KOPT-K1 (cell line): ENCODE results near the gene SLC24A4.

Experiments used
- H3K27ac ChIP-seq: fragments of 200-600 bp; sonication (generic); 2 replicates; pipeline ENCODE4 v1.5.1; 2016; ENCODE audit warnings: antibody characterized with exemption, mild to moderate bottlenecking, low read depth, low read length; ENCODE audit not compliant: poor library complexity, severe bottlenecking
- H3K36me3 ChIP-seq: fragments of 200-600 bp; sonication (generic); 2 replicates; pipeline ENCODE4 v1.5.1; 2017; ENCODE audit warnings: antibody characterized with exemption, mild to moderate bottlenecking, low read length, moderate library complexity; ENCODE audit not compliant: insufficient read depth
- H3K9me3 ChIP-seq: fragments of 200-600 bp; sonication (generic); 2 replicates; pipeline ENCODE4 v1.5.1; 2017; ENCODE audit warnings: antibody characterized with exemption, low read length, mild to moderate bottlenecking; ENCODE audit not compliant: insufficient read depth, poor library complexity, severe bottlenecking

Gene SLC24A4

GRCh38 chr14:92380131-92380530 lies 57.2 kb downstream of the SLC24A4 start:
- Histone ChIP-seq H3K27ac (no peak overlapping the region), H3K36me3 (no peaks in the 10 kb centered on the region), H3K9me3 (no peaks in the 10 kb centered on the region)

DNA sequence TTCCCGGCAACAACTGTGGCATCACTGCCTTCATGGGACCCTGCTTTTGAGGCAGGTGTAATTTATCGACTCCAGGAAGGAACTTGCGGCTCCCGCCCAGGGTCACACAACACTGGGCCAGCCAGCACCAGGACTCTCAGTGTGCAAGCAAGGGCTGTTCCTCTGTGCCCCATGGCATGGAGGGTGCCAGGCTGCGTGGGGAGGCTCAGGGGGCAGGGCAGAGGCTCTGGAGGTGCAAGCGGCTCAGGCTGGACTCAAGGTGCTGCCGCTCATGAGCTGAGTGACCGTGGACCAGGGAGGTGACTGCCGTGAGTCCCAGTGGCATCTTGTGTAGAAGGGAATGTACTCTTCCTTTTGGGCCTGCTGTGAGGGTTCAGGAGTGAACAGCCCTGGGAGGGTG lies 57.6 kb downstream of the SLC24A4 start:
- Histone ChIP-seq H3K36me3 (no peaks in the 10 kb centered on the region), H3K9me3 (no peaks in the 10 kb centered on the region), H3K27ac (no peak overlapping the region)

DNA sequence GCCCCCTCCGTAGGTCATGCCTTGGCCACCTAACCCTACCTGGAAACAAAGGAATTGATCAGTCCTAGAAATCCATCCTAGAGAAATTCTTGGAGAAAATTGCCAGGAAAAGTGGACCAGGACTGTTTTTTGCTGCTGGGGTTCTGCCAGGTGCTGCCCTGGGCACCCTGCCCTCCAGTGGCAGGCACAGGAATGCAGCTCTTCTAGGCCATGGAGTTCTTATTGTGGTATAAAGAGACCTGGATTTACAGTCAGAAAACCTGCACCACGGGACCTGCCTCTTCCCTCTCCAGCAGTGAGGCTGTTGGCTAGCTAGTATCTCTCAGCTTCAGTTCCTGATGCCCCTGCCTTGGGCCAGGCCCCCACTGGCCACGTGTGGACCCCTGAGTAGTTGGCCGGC lies 59.7 kb downstream of the SLC24A4 start:
- Histone ChIP-seq H3K36me3 (no peaks in the 10 kb centered on the region), H3K27ac (no peak overlapping the region), H3K9me3 (no peaks in the 10 kb centered on the region)

- no peak overlapping the region for H3K27ac ChIP-seq
- no peaks in the 10 kb centered on the region for H3K9me3 ChIP-seq
- H3K36me3 ChIP-seq = no peaks in the 10 kb centered on the region
Measured at GRCh38 chr14:92383805-92384204, 60.8 kb downstream of the SLC24A4 start.

DNA sequence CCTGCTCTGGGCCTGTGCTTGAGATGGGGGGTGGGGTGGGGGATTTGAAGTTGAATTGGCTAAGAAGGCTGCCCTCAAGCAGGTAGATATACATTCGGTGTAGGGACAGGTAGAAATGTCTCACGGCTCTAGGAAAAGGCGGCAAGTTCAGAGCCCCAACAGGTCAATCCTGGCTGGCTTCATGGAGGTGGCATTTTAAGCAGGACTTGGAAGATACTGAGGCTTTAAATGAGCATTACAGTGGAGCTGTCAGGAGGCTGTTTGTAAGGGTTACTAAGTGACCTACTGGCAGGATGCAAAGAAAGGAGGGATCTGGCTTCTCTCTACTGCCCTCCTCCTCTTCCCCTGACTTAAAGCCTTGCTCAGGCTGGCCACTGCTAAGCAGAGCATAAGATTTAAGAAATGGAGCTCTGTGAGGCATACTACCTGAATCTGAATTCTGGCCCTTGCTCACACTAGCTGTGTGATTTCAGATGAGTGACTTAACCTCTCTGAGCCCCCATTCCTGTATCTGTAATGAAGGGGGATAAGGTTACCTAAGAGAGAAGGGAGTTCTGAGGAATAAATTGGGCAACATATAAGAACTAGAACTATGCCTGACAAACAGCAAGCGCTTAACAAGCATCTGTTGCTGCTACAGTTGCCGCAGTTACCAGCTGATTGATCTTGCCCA lies 61.6 kb downstream of the SLC24A4 start:
- Histone ChIP-seq H3K27ac (no peak overlapping the region), H3K9me3 (no peaks in the 10 kb centered on the region)

DNA sequence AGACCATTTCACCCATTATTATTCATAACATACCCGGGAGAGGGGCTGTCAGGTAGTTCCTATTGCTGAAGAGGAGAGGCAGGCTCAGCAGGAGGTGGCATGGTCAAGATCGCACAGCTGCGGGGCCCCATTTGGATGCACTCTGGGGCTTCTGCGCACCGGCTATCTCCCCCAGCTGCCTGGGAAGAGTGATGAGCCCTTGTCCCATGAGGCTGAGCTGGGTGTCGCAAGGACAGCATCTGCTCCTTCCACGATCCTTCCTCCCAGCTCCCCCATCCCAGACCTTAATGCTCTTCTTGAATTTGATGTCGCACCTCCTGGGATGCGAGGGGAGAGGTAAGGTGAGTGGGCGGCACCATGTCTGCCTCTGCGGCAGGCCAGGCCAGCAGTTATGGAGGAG lies 62.6 kb downstream of the SLC24A4 start:
- H3K27ac ChIP-seq = no peak overlapping the region
- H3K9me3 ChIP-seq = no peaks in the 10 kb centered on the region
- H3K36me3 ChIP-seq = no peaks in the 10 kb centered on the region

More for the DNA sequence above, 61.6 kb downstream of the SLC24A4 start:
- H3K36me3 ChIP-seq = no peaks in the 10 kb centered on the region

- Histone ChIP-seq H3K36me3 (no peaks in the 10 kb centered on the region), H3K27ac (no peak overlapping the region), H3K9me3 (no peaks in the 10 kb centered on the region)
Measured at GRCh38 chr14:92386165-92386564, 63.2 kb downstream of the SLC24A4 start.

DNA sequence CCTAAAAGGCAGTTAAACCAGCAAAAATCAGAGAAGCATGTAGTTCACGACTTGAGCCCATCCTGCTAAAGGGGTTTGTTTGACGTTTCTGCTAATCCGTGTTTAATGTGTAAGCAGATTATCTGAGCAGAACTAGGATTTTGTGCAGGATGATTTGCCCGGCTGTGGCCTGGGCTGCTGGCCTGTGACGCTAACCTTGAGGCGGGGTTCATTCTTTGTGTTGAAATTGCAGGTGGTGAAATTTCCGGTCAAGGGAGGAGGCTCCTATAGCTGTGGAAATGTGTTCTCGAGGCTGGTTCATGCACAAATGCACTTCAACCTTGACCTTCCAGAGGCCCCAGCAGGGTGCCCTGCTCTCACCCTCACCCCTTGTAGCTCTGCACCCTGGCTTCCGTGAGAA lies 63.7 kb downstream of the SLC24A4 start:
- Histone ChIP-seq H3K27ac (no peak overlapping the region), H3K36me3 (no peaks in the 10 kb centered on the region), H3K9me3 (no peaks in the 10 kb centered on the region)

DNA sequence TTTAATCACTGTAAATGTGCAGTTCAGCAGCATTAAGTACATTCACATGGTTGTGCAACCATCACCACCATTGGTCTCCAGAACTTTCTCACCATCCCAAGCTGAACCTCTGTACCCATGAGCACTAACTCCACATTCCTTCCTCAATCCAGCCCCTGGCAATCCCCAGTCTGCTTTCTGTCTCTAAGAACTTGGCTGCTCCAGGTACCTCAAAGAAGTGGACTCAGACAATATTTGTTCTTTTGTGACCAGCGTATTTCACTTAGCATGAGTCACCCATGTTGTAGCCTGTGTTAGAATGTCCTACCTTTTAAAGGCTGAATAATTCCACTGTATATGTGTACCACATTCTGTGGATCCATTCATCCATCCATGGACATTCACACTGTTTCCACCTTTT lies 64.6 kb downstream of the SLC24A4 start:
- Histone ChIP-seq H3K9me3 (no peaks in the 10 kb centered on the region), H3K27ac (no peak overlapping the region), H3K36me3 (no peaks in the 10 kb centered on the region)

DNA sequence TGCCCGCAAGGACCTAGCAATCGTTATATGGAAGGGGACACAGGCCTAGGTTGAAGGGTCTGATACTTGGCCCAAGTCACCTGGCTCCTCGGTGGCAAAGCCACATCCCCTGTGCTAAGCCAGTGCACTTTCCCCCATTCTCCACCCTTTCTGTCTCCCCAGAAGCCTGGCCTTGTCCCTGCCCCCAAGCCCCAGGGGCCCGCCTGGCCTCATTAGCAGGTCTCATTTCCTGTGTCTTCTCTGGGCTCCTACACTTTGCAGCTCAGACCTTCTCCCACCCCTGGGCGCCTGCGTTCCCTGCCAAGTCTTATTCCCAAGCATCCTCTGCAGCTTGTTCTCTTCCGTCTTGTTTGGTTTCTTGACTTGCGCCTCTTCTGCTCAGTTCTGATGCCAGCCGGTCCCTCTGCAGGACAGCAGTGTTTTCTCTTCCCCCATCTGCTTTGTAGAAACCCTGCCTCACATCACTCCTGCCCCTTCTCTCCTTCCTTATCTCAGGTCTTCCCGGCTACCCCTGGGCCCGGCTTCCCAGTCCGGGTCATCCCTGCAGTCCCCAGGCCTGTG lies 66.7 kb downstream of the SLC24A4 start:
- Histone ChIP-seq H3K36me3 (no peaks in the 10 kb centered on the region), H3K9me3 (no peaks in the 10 kb centered on the region), H3K27ac (peak overlapping the region; percentile 62)

GRCh38 chr14:92391726-92392125 lies 68.8 kb downstream of the SLC24A4 start:
- no peaks in the 10 kb centered on the region for H3K36me3 ChIP-seq
- H3K27ac ChIP-seq = peak overlapping the region; percentile 38
- no peaks in the 10 kb centered on the region for H3K9me3 ChIP-seq

- Histone ChIP-seq H3K36me3 (no peaks in the 10 kb centered on the region), H3K9me3 (no peaks in the 10 kb centered on the region), H3K27ac (no peak overlapping the region)
Measured at GRCh38 chr14:92392711-92393110, 69.7 kb downstream of the SLC24A4 start.

DNA sequence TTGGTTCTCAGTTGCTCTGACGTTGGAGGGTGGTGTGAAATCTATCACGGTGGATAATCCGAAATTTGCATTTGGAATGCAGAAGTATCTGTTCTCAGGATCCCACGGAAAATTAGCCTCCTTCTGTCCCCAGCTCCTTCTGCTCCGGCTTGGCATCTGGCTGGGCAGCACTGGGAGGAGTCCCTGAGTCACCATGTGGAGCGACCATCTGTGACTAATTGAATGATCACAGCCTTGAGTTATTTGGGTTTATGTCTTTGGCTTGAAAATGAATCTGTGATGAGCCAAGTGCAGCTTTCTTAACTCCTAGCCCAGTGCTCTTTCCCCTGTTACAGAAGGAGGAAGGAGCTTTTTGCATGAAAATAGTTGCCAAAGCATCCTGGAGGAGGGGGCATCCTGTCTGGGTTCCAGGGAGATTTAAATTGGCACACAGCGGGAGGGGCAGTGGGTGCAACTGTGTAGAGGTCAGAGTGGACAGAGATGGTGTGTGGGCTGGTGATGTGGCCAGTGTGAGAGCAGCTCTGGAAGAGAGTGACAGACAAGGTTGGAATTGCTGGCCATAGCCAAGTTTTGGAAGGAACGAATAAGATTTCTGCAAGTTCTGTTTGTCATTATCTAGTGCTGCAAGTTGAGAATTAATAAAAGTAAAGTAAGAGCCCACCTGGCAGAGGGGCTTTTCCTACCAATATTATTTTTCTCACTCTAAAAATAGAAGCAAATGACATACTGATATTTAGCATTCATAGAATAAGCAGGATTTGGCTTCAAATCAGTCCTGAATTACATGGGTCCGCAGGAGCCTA lies 74.4 kb downstream of the SLC24A4 start:
- H3K27ac ChIP-seq = no peak overlapping the region
- H3K36me3 ChIP-seq = no peaks in the 10 kb centered on the region
- H3K9me3 ChIP-seq = no peaks in the 10 kb centered on the region

DNA sequence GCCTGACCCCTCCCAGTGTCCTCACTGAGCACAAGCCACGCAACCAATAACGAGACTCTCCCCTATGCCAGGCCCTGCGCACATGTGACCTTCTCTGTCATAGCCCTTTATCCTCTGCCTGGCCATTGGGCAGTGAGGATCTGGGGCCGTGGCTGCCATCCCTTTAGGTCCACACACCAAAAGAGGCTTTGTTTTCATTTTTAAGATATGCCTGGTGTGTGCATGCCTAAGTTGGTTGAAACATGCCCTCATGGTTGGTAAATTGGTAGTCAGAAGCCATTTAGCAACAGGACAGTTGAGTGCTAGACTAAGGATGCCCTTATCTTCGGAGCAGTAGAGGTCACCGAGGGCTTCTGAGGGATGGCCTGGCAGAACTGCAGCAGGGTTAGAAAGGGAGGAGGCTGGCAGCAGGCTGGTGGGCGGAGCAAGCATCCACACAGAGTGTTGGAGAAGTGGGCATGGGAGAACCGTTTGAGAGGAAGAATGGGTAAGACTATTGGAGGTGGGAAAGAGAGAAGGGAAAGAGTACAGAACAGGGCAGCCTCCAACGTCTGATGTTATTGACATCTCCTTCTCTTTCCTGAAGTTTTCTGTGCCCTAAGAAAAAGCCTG lies 75.1 kb downstream of the SLC24A4 start:
- Histone ChIP-seq H3K27ac (no peak overlapping the region), H3K9me3 (peaks cover 7% of the 10 kb centered on the region)

DNA sequence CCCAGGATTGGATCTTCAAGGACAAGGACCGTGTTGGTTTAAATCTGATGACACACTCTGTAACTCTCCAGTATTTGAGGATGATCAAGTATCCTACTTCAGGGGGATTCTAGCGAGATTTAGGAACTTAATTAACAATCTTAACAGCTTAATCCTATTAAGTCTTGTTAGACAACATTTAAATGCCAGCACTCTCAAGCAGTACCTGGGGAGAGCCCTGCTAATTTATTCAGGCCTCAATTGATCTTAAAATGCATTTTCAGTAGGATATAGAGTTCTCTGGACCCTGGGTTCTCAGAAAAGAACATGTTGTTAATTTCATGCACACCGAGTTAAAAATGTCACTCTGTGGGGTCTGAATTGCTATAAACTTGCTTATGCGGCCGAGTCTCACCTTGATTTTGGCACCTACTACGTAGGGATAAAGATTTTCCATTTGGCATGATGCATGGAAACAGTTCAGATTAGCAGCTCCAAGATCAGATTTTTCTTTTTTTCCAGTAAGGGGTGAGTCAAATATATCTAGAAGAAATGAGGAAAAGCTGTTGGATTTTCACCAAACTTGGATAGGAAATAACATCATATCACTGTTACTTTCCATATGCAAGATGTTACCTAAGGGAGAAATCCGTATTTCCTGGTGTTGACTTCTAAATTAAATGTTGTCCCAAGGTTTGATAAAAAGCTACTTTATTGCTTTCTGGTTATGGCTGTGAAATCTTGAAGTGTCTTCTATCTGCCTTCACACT lies 76.1 kb downstream of the SLC24A4 start:
- H3K9me3 ChIP-seq = peaks cover 8% of the 10 kb centered on the region
- no peaks in the 10 kb centered on the region for H3K36me3 ChIP-seq

More for the DNA sequence above, 75.1 kb downstream of the SLC24A4 start:
- H3K36me3 ChIP-seq = no peaks in the 10 kb centered on the region

More for the DNA sequence above, 76.1 kb downstream of the SLC24A4 start:
- H3K27ac ChIP-seq = no peak overlapping the region
